H1 (cell line): ENCODE data around the gene NUAK1. TPM values are rescaled to one million over a fixed set of nuclear protein-coding genes. Genes with fewer than 3 reads are reported as not detected.

Experiments
- CTCF ChIA-PET: fragments of 300-600 bp; sonication (Branson Sonifier 250); formaldehyde crosslinking; loops from one replicate; lab custom pipeline; 2021; ENCODE audit not compliant: partially characterized antibody; lab: Charles Lee
- POLR2A ChIA-PET: fragments of 300-600 bp; sonication (Branson Sonifier 250); formaldehyde crosslinking; loops from one replicate; lab custom pipeline; 2021; ENCODE audit warnings: inconsistent platforms; ENCODE audit not compliant: partially characterized antibody; lab: Charles Lee
- DNase-seq, 2 experiments: peaks; one replicate each; pipeline versions ENCODE4 v3.0.0 to v3.0.0-alpha.2; 2010 to 2022; ENCODE audit warnings: low spot score in 2 of 2, low read depth in 1 of 2, mixed read lengths in 1 of 2
- FAIRE-seq: peaks from 2 replicates; lab custom pipeline; 2011; peaks lifted over from hg19 to GRCh38; lab: Jason Lieb, UNC
- H2AFZ ChIP-seq: 2 replicates; pipeline ENCODE4 v1.8.1; 2012; ENCODE audit warnings: low read length, inconsistent platforms
- H2AK5ac ChIP-seq: 2 replicates; pipeline ENCODE4 v1.6.1; 2013; ENCODE audit warnings: low read depth, low read length
- H2BK120ac ChIP-seq: replicated peaks from 2 replicates; pipeline ENCODE3; 2013; ENCODE audit warnings: low read depth, low read length, inconsistent platforms
- H2BK12ac ChIP-seq: 2 replicates; pipeline ENCODE4 v1.6.1; 2013; ENCODE audit warnings: low read depth, low read length
- H2BK15ac ChIP-seq: 2 replicates; pipeline ENCODE4 v1.6.1; 2013; ENCODE audit warnings: low read length
- H2BK20ac ChIP-seq: 2 replicates; pipeline ENCODE4 v1.6.1; 2013; ENCODE audit warnings: low read length
- H2BK5ac ChIP-seq: 2 replicates; pipeline ENCODE4 v1.6.1; 2013; ENCODE audit warnings: low read depth, low read length
- H3K14ac ChIP-seq: 2 replicates; pipeline ENCODE4 v1.6.1; 2013; ENCODE audit warnings: inconsistent platforms; ENCODE audit not compliant: insufficient read length
- H3K18ac ChIP-seq: 2 replicates; pipeline ENCODE4 v1.6.1; 2013; ENCODE audit warnings: low read length; ENCODE audit errors: extremely low read depth
- H3K23ac ChIP-seq: 2 replicates; pipeline ENCODE4 v1.6.1; 2013; ENCODE audit warnings: inconsistent platforms; ENCODE audit not compliant: insufficient read length
- H3K23me2 ChIP-seq: 2 replicates; pipeline ENCODE4 v1.6.1; 2013; ENCODE audit warnings: low read depth, low read length
- H3K27ac ChIP-seq: 2 replicates; pipeline ENCODE4 v1.6.1; 2011; ENCODE audit warnings: low read depth, low read length, inconsistent platforms
- H3K27me3 ChIP-seq, 4 experiments: replicated peaks in 1 of 4; 1 replicate in 1 of 4; 2 replicates in 3 of 4; pipeline versions ENCODE4 v1.6.1 to v1.8.1; 2011 to 2013; ENCODE audit warnings: low read length in 3 of 4, mild to moderate bottlenecking in 3 of 4, inconsistent platforms in 2 of 4, mixed read lengths in 2 of 4, moderate library complexity in 1 of 4; ENCODE audit not compliant: control insufficient read depth in 3 of 4, insufficient read depth in 3 of 4; ENCODE audit errors: extremely low read depth in 1 of 4
- H3K36me3 ChIP-seq, 4 experiments: 2 replicates each; pipeline versions ENCODE4 v1.6.1 to v1.8.1; 2011 to 2013; ENCODE audit warnings: mild to moderate bottlenecking in 4 of 4, low read length in 3 of 4, moderate library complexity in 2 of 4, control low read depth in 1 of 4, inconsistent platforms in 1 of 4; ENCODE audit not compliant: insufficient read depth in 4 of 4, control insufficient read depth in 2 of 4
- H3K4ac ChIP-seq: replicated peaks from 2 replicates; pipeline ENCODE3; 2013; ENCODE audit warnings: low read length, low read depth, mixed read lengths, inconsistent platforms; ENCODE audit not compliant: insufficient read length
- H3K4me1 ChIP-seq, 4 experiments: replicated peaks in 1 of 4; 1 replicate in 1 of 4; 2 replicates in 3 of 4; pipeline versions ENCODE4 v1.6.1 to v1.8.1; 2011 to 2013; ENCODE audit warnings: low read length in 3 of 4, inconsistent platforms in 2 of 4, mixed read lengths in 1 of 4; ENCODE audit not compliant: insufficient read depth in 4 of 4, control insufficient read depth in 3 of 4
- H3K4me2 ChIP-seq, 2 experiments: 2 replicates each; pipeline versions ENCODE4 v1.6.1 to v1.8.1; 2011 to 2013; ENCODE audit warnings: low read depth in 2 of 2, low read length in 2 of 2, control low read depth in 1 of 2, inconsistent platforms in 1 of 2, mild to moderate bottlenecking in 1 of 2; ENCODE audit not compliant: insufficient read depth in 1 of 2
- H3K4me3 ChIP-seq, 4 experiments: fragments of 200-600, 300-600 bp in 1 of 4; sonication (generic), shearing (Covaris generic), sonication (Bioruptor Twin) in 1 of 4; 2 replicates each; pipeline versions ENCODE4 v1.5.1 to v1.8.1; 2011 to 2016; ENCODE audit warnings: low read length in 4 of 4, low read depth in 3 of 4, control low read depth in 2 of 4, inconsistent platforms in 2 of 4, mild to moderate bottlenecking in 2 of 4, mixed read lengths in 1 of 4, moderate library complexity in 1 of 4; ENCODE audit not compliant: insufficient read depth in 2 of 4; ENCODE audit errors: extremely low read depth in 1 of 4
- H3K56ac ChIP-seq: replicated peaks from 2 replicates; pipeline ENCODE3; 2013; ENCODE audit warnings: low read depth, mild to moderate bottlenecking, mixed read lengths, low read length, inconsistent platforms; ENCODE audit not compliant: insufficient read length
- H3K79me1 ChIP-seq: 2 replicates; pipeline ENCODE4 v1.6.1; 2013; ENCODE audit warnings: low read depth, low read length, control low read depth
- H3K79me2 ChIP-seq, 2 experiments: 2 replicates each; pipeline versions ENCODE4 v1.6.1 to v1.8.1; 2012 to 2013; ENCODE audit warnings: low read length in 2 of 2, mild to moderate bottlenecking in 2 of 2, inconsistent platforms in 1 of 2; ENCODE audit not compliant: insufficient read depth in 2 of 2, control insufficient read depth in 1 of 2
- H3K9ac ChIP-seq, 4 experiments: replicated peaks in 1 of 4; 1 replicate in 1 of 4; 2 replicates in 3 of 4; pipeline versions ENCODE4 v1.6.1 to v1.8.1; 2011 to 2013; ENCODE audit warnings: low read depth in 3 of 4, low read length in 3 of 4, control low read depth in 2 of 4, mild to moderate bottlenecking in 2 of 4, moderate library complexity in 2 of 4, inconsistent platforms in 1 of 4; ENCODE audit errors: extremely low read depth in 1 of 4
- H3K9me3 ChIP-seq, 2 experiments: 2 replicates each; pipeline versions ENCODE4 v1.6.1 to v1.8.1; 2012 to 2013; ENCODE audit warnings: mild to moderate bottlenecking in 2 of 2, moderate library complexity in 2 of 2, control low read depth in 1 of 2, inconsistent platforms in 1 of 2, low read depth in 1 of 2, low read length in 1 of 2, mixed read lengths in 1 of 2; ENCODE audit not compliant: insufficient read depth in 2 of 2
- H4K20me1 ChIP-seq, 2 experiments: replicated peaks in 1 of 2; 2 replicates each; pipeline versions ENCODE3 to v1.8.1; 2011 to 2013; ENCODE audit warnings: inconsistent platforms in 2 of 2, low read length in 2 of 2, mild to moderate bottlenecking in 1 of 2; ENCODE audit not compliant: insufficient read depth in 2 of 2, control insufficient read depth in 1 of 2
- H4K5ac ChIP-seq: 2 replicates; pipeline ENCODE4 v1.6.1; 2013; ENCODE audit warnings: low read length, low read depth, mixed read lengths, inconsistent platforms; ENCODE audit not compliant: insufficient read length
- H4K8ac ChIP-seq: 2 replicates; pipeline ENCODE4 v1.8.0; 2013; ENCODE audit warnings: mild to moderate bottlenecking, moderate library complexity, low read length, inconsistent platforms; ENCODE audit not compliant: insufficient read depth; ENCODE audit errors: extremely low read depth
- H4K91ac ChIP-seq: replicated peaks from 2 replicates; pipeline ENCODE3; 2013; ENCODE audit warnings: low read length, mixed read lengths, inconsistent platforms; ENCODE audit not compliant: insufficient read length
- CTBP2 ChIP-seq: IDR thresholded peaks from 2 replicates; pipeline ENCODE4 v1.7.0; 2011; ENCODE audit warnings: borderline replicate concordance, mild to moderate bottlenecking, moderate library complexity, mixed read lengths, low read length; ENCODE audit not compliant: insufficient read depth, insufficient read length
- POLR2A ChIP-seq, 2 experiments: IDR thresholded peaks; 1 replicate in 1 of 2; 2 replicates in 1 of 2; pipeline ENCODE4 v1.6.1; 2011; ENCODE audit warnings: low read depth in 2 of 2, low read length in 2 of 2, mild to moderate bottlenecking in 2 of 2; ENCODE audit errors: control extremely low read depth in 1 of 2
- SAP30 ChIP-seq: fragments of 300-600 bp; sonication (generic); IDR thresholded peaks from 2 replicates; pipeline ENCODE4 v1.7.1; 2012; ENCODE audit warnings: low read length, moderate library complexity, mild to moderate bottlenecking, inconsistent platforms; ENCODE audit not compliant: insufficient read depth, insufficient replicate concordance
- SRF ChIP-seq: IDR thresholded peaks from 2 replicates; pipeline ENCODE4 v1.6.1; 2011; ENCODE audit warnings: mild to moderate bottlenecking, low read depth, low read length, moderate library complexity
- WGBS, 2 experiments: shearing (Covaris generic) in 1 of 2; methylation state at CpG; one replicate each; pipeline versions ENCODE4 v1.1.6 to v1.1.7; 2013 to 2015; ENCODE audit warnings: low lambda C conversion rate in 2 of 2, mixed read lengths in 2 of 2, inconsistent platforms in 1 of 2, low coverage in 1 of 2, missing lambda C conversion rate in 1 of 2; ENCODE audit not compliant: insufficient replicate concordance in 2 of 2, insufficient coverage in 1 of 2, insufficient read length in 1 of 2; ENCODE audit errors: extremely low coverage in 1 of 2, missing lambda C conversion rate in 1 of 2; 5-methylcytosine and 5-hydroxymethylcytosine counted together
- polyA plus RNA-seq, 7 experiments: library from polyadenylated mRNA; depleted of rRNA in 3 of 7; stranded (reverse) in 5 of 7; unstranded in 2 of 7; fragments of >200 nt in 5 of 7; fragments of 200-250 nt in 2 of 7; gene quantifications; 1 replicate in 5 of 7; 2 replicates in 1 of 7; 4 replicates in 1 of 7; pipeline versions ENCODE4 v1.2.1 to v1.2.3, GENCODE V29; 2011 to 2013; ENCODE audit warnings: missing spikeins in 2 of 7, mixed read lengths in 2 of 7
- total RNA-seq: library from RNA; stranded (reverse); fragmentation: NEBNext Ultra II Directional; extraction: Animal tissue kit (Norgen Biotek cat#: 25700); gene quantifications from 2 replicates; pipeline ENCODE4 v1.2.1, GENCODE V29; 2021

The NUAK1 gene
- total and polyA plus RNA-seq, 2 of the 8 experiments (the other 6 are each of a cell fraction or from before 2014, with no cell fraction given), result 6.7 to 18.2 TPM

- no peak overlapping the region for H2BK20ac ChIP-seq
- H4K8ac ChIP-seq, result no peak overlapping the region
- WGBS, 2 experiments, result 91% methylated on average over 4 of the region's 4 CpGs; no CpG with 5 or more reads in 1 of the 2 experiments
- no peak overlapping the region for H3K14ac ChIP-seq
- H4K91ac ChIP-seq, result no peak overlapping the region
- no peak overlapping the region for H2BK120ac ChIP-seq
- H3K9ac ChIP-seq, result no peak overlapping the region
- no peak overlapping the region for H2AFZ ChIP-seq
- ChIA-PET CTCF (no interaction called here), POLR2A (no interaction called here)
- no peak overlapping the region for H3K18ac ChIP-seq
- H4K5ac ChIP-seq, result no peak overlapping the region
- FAIRE-seq (no peak), DNase-seq (no peak)
- no peaks in the 10 kb centered on the region for H3K36me3 ChIP-seq
- H3K4ac ChIP-seq, result no peak overlapping the region
- no peaks in the 10 kb centered on the region for H3K79me1 ChIP-seq
- H2BK5ac ChIP-seq, result no peak overlapping the region
- H2BK12ac ChIP-seq, result no peak overlapping the region
- no peaks in the 10 kb centered on the region for H3K79me2 ChIP-seq
- H4K20me1 ChIP-seq, result no peaks in the 10 kb centered on the region
- H3K9me3 ChIP-seq, result no peaks in the 10 kb centered on the region
- no peaks in the 10 kb centered on the region for H3K23me2 ChIP-seq
- no peaks in the 10 kb centered on the region for H3K27me3 ChIP-seq
- H3K27ac ChIP-seq, result no peak overlapping the region
- no peak overlapping the region for H3K4me3 ChIP-seq
- H2BK15ac ChIP-seq, result no peak overlapping the region
- no peak overlapping the region for H3K4me2 ChIP-seq
- peaks cover 0 to 2% (median 0%) of the 10 kb centered on the region in 4 experiments; a peak in 3 of 7 replicates for H3K4me1 ChIP-seq
- H3K23ac ChIP-seq, result no peak overlapping the region
- no peak overlapping the region for H2AK5ac ChIP-seq
- no peak overlapping the region for H3K56ac ChIP-seq
- TF ChIP-seq SAP30 (no peak), CTBP2 (no peak), POLR2A (IDR thresholded peaks at IDR 0.05; ENCODE audit: control extremely low read depth in 1 of 2, low read depth in 2 of 2, low read length in 2 of 2) (no peak), SRF (no peak)
These were observed 96.7 kb downstream of the NUAK1 start for GRCh38 chr12:106042037-106042436.
